C4-2B (cell line): ENCODE measurements around the gene ADCY9.

Experiments used
- H3K27ac ChIP-seq: fragments of 450-650 bp; 2 replicates; pipeline ENCODE4 v1.5.1; 2017
- CTCF ChIP-seq: fragments of 450-650 bp; conservative IDR thresholded peaks from 2 replicates; pipeline ENCODE4 v1.5.1; 2017; ENCODE audit warnings: mild to moderate bottlenecking
- ZFX ChIP-seq: fragments of 450-650 bp; IDR thresholded peaks from 2 replicates; pipeline ENCODE4 v1.6.1; 2017

The ADCY9 gene

GRCh38 chr16:3971261-3971660, 145.0 kb downstream of the ADCY9 start:
- no peak overlapping the region for H3K27ac ChIP-seq
- no peak for TF ChIP-seq ZFX
- TF ChIP-seq CTCF, result no peak

GRCh38 chr16:3968551-3968950, 147.7 kb downstream of the ADCY9 start:
- no peak for TF ChIP-seq CTCF
- TF ChIP-seq ZFX, result no peak
- H3K27ac ChIP-seq, result no peak overlapping the region

GRCh38 chr16:3966681-3967080, 149.6 kb downstream of the ADCY9 start:
- no peak overlapping the region for H3K27ac ChIP-seq
- no peak for TF ChIP-seq ZFX
- TF ChIP-seq CTCF, result no peak

- H3K27ac ChIP-seq, result no peak overlapping the region
- TF ChIP-seq CTCF, result no peak
- no peak for TF ChIP-seq ZFX
Observed at GRCh38 chr16:3965781-3966582, 150.3 kb downstream of the ADCY9 start.

GRCh38 chr16:3965306-3965705, 150.9 kb downstream of the ADCY9 start:
- H3K27ac ChIP-seq, result no peak overlapping the region
- TF ChIP-seq CTCF (no peak), ZFX (no peak)

GRCh38 chr16:3964686-3965290, 151.5 kb downstream of the ADCY9 start:
- H3K27ac ChIP-seq, result no peak overlapping the region
- TF ChIP-seq CTCF (no peak), ZFX (no peak)

GRCh38 chr16:3963886-3964685, 152.2 kb downstream of the ADCY9 start:
- H3K27ac ChIP-seq, result no peak overlapping the region; the same call in 1 of the 2 replicates

More at GRCh38 chr16:3963886-3964685, 152.2 kb downstream of the ADCY9 start:
- no peak for TF ChIP-seq ZFX
- TF ChIP-seq CTCF, result no peak
